ENCODE data around the gene SLC25A51. TPM values are rescaled to one million over a fixed set of nuclear protein-coding genes. Genes with fewer than 3 reads are reported as not detected.
A peak's percentile ranks its signal among the peaks of the same experiment; 100 is the strongest.
"Not testable (repeated sequence)": the region's sequence is repeated elsewhere in the genome, so short reads cannot be mapped to it uniquely, and the experiment has no call there.

Gene SLC25A51
- total and polyA plus RNA-seq, 4 donors = 6.2 to 30.1 (median 17.3) TPM

GRCh38 chr9:37911271-37911681, 7.3 kb upstream of the SLC25A51 start:
- ATAC-seq (ENCODE audit: insufficient read depth, low FRiP score) (no peak), DNase-seq (no peak)
- no peaks in the 10 kb centered on the region for H3K9me3 ChIP-seq (ENCODE audit: control insufficient read depth in 4 of 4, insufficient read depth in 3 of 4, low read length in 3 of 4)

GRCh38 chr9:37910271-37910670, 6.3 kb upstream of the SLC25A51 start:
- 92 to 94% methylated on average over 4 of the region's 4 CpGs for WGBS, 2 donors
- Histone ChIP-seq H3K9me3 (ENCODE audit: control insufficient read depth in 4 of 4, insufficient read depth in 3 of 4, low read length in 3 of 4) (no peaks in the 10 kb centered on the region), H3K27me3 (ENCODE audit: control insufficient read depth in 3 of 3, insufficient read depth in 3 of 3, low read length in 2 of 3) (no peaks in the 10 kb centered on the region), H3K9ac (ENCODE audit: insufficient read depth in 1 of 2, low read length in 2 of 2) (no peak overlapping the region), H3K4me3 (no peak overlapping the region), H3K36me3 (ENCODE audit: control insufficient read depth in 4 of 4, insufficient read depth in 4 of 4, low read length in 4 of 4) (no peaks in the 10 kb centered on the region), H3K27ac (ENCODE audit: low read depth in 1 of 2, low read length in 1 of 2) (no peak overlapping the region), H3K4me1 (ENCODE audit: control insufficient read depth in 5 of 5, insufficient read depth in 5 of 5, low read length in 5 of 5) (peaks cover 0 to 14% (median 5%) of the 10 kb centered on the region in 5 donors)
- ATAC-seq (ENCODE audit: insufficient read depth, low FRiP score) = no peak
- TF ChIP-seq CTCF (IDR thresholded peaks at IDR 0.05; ENCODE audit: control extremely low read depth, extremely low read depth) = no peak
- no peak for DNase-seq

More at GRCh38 chr9:37911271-37911681, 7.3 kb upstream of the SLC25A51 start:
- Histone ChIP-seq H3K27me3 (ENCODE audit: control insufficient read depth in 3 of 3, insufficient read depth in 3 of 3, low read length in 2 of 3) (no peaks in the 10 kb centered on the region), H3K27ac (ENCODE audit: low read depth in 1 of 2, low read length in 1 of 2) (no peak overlapping the region), H3K9ac (ENCODE audit: insufficient read depth in 1 of 2, low read length in 2 of 2) (no peak overlapping the region), H3K4me3 (no peak overlapping the region), H3K36me3 (ENCODE audit: control insufficient read depth in 4 of 4, insufficient read depth in 4 of 4, low read length in 4 of 4) (no peaks in the 10 kb centered on the region), H3K4me1 (ENCODE audit: control insufficient read depth in 5 of 5, insufficient read depth in 5 of 5, low read length in 5 of 5) (peaks cover 0 to 24% (median 11%) of the 10 kb centered on the region in 5 donors)
- 59 to 69% methylated on average over 6 of the region's 6 CpGs for WGBS, 2 donors
- no peak for TF ChIP-seq CTCF (IDR thresholded peaks at IDR 0.05; ENCODE audit: control extremely low read depth, extremely low read depth)

- WGBS, 2 donors = 78 to 89% methylated on average over 5 of the region's 5 CpGs
- not testable (repeated sequence) for ATAC-seq (ENCODE audit: insufficient read depth, low FRiP score); H3K27me3 ChIP-seq (ENCODE audit: control insufficient read depth in 3 of 3, insufficient read depth in 3 of 3, low read length in 2 of 3); H3K9ac ChIP-seq (ENCODE audit: insufficient read depth in 1 of 2, low read length in 2 of 2); H3K36me3 ChIP-seq (ENCODE audit: control insufficient read depth in 4 of 4, insufficient read depth in 4 of 4, low read length in 4 of 4); H3K9me3 ChIP-seq (ENCODE audit: control insufficient read depth in 4 of 4, insufficient read depth in 3 of 4, low read length in 3 of 4); DNase-seq; H3K27ac ChIP-seq (ENCODE audit: low read depth in 1 of 2, low read length in 1 of 2); H3K4me3 ChIP-seq
- peaks cover 0 to 12% (median 7%) of the 10 kb centered on the region in 5 donors for H3K4me1 ChIP-seq (ENCODE audit: control insufficient read depth in 5 of 5, insufficient read depth in 5 of 5, low read length in 5 of 5)
Measured at GRCh38 chr9:37909836-37910235, 5.9 kb upstream of the SLC25A51 start.

GRCh38 chr9:37909326-37909725, 5.4 kb upstream of the SLC25A51 start:
- 77 to 91% methylated on average over 3 of the region's 3 CpGs for WGBS, 2 donors
- Histone ChIP-seq H3K27ac (ENCODE audit: low read depth in 1 of 2, low read length in 1 of 2) (peak overlapping the region in 1 of 2 donors; percentile 68), H3K36me3 (ENCODE audit: control insufficient read depth in 4 of 4, insufficient read depth in 4 of 4, low read length in 4 of 4) (no peaks in the 10 kb centered on the region), H3K4me1 (ENCODE audit: control insufficient read depth in 5 of 5, insufficient read depth in 5 of 5, low read length in 5 of 5) (peaks cover 0 to 15% (median 7%) of the 10 kb centered on the region in 5 donors), H3K9me3 (ENCODE audit: control insufficient read depth in 4 of 4, insufficient read depth in 3 of 4, low read length in 3 of 4) (no peaks in the 10 kb centered on the region), H3K9ac (ENCODE audit: insufficient read depth in 1 of 2, low read length in 2 of 2) (no peak overlapping the region), H3K27me3 (ENCODE audit: control insufficient read depth in 3 of 3, insufficient read depth in 3 of 3, low read length in 2 of 3) (no peaks in the 10 kb centered on the region), H3K4me3 (no peak overlapping the region)
- TF ChIP-seq CTCF (IDR thresholded peaks at IDR 0.05; ENCODE audit: control extremely low read depth, extremely low read depth) = no peak
- no peak for DNase-seq
- ATAC-seq (ENCODE audit: insufficient read depth, low FRiP score) = no peak

All from lung (tissue), 12 donors.